Measurements from ENCODE around the gene MDK. TPM values are rescaled to one million over a fixed set of nuclear protein-coding genes. Genes with fewer than 3 reads are reported as not detected.

Gene MDK
- total and polyA plus RNA-seq, 2 of the 13 experiments (the other 11 are each of a cell fraction or from before 2014, with no cell fraction given), result 312 to 407 TPM

DNA sequence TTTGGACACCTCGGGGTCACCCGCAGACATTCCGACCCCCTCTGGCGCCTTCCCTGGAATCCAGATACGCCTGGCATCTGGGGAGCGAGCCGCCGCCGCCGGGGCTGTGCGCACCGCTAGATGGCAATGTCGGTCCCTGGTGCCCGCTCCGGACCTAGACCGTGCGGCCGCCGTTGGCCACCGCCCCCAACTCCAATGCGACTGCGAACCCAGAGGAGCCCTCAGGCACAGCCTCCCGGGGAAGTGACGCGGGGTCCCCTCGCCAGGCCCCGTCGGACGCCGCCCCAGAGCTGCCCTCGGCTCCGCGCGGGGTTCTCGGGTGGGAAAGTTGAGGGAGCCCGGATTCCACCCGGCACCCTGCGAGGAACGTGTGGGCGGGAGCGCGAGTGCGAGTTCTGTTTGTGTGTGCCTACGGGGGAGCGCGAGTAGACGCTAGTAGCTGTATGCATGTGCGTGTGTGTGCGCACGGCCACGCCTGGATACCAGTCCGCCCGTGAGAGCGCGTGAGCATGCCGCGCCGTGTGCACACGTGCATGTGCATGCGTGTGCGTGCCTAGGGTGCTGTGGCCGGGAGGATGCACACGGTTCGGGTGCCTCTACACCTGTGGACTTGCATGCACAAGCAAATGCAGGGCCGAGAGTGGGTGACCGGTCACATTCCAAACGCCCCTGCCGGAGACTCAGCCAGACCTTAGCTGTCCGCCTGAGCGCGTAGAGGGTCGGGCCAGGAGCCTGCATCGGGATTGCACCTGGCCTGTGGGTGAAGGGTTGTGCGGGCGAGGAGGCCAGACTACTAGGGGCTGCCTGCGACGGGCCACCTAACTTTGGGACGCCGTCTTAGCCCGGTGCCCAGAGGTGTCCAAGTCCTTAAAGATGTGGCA lies 8.2 kb downstream of the MDK start (continued):
- TF ChIP-seq, protein P1, sequence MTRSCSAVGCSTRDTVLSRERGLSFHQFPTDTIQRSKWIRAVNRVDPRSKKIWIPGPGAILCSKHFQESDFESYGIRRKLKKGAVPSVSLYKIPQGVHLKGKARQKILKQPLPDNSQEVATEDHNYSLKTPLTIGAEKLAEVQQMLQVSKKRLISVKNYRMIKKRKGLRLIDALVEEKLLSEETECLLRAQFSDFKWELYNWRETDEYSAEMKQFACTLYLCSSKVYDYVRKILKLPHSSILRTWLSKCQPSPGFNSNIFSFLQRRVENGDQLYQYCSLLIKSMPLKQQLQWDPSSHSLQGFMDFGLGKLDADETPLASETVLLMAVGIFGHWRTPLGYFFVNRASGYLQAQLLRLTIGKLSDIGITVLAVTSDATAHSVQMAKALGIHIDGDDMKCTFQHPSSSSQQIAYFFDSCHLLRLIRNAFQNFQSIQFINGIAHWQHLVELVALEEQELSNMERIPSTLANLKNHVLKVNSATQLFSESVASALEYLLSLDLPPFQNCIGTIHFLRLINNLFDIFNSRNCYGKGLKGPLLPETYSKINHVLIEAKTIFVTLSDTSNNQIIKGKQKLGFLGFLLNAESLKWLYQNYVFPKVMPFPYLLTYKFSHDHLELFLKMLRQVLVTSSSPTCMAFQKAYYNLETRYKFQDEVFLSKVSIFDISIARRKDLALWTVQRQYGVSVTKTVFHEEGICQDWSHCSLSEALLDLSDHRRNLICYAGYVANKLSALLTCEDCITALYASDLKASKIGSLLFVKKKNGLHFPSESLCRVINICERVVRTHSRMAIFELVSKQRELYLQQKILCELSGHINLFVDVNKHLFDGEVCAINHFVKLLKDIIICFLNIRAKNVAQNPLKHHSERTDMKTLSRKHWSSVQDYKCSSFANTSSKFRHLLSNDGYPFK (CRISPR knock-in tag; IDR thresholded peaks at IDR 0.05; ENCODE audit: borderline replicate concordance), result peak; percentile 64
- TF ChIP-seq ZNF547 (CRISPR knock-in tag; IDR thresholded peaks at IDR 0.05) (no peak), HES4 (CRISPR knock-in tag; IDR thresholded peaks at IDR 0.05; ENCODE audit: borderline replicate concordance) (peak; percentile 77; the same call in 1 of the 2 replicates), ZNF296 (CRISPR knock-in tag; conservative IDR thresholded peaks at IDR 0.05) (peak; percentile 15; the same call in 1 of the 2 replicates), NR2F1 (CRISPR knock-in tag; IDR thresholded peaks at IDR 0.05) (no peak), ZNF264 (CRISPR knock-in tag; IDR thresholded peaks at IDR 0.05) (no peak), IRF2 (CRISPR knock-in tag; IDR thresholded peaks at IDR 0.05) (no peak), DPF2 (CRISPR knock-in tag; IDR thresholded peaks at IDR 0.05; ENCODE audit: borderline replicate concordance, low read depth) (no peak), TEAD3 (CRISPR knock-in tag; optimal IDR thresholded peaks at IDR 0.05; ENCODE audit: borderline replicate concordance) (peak; percentile 46), PHF21A (CRISPR knock-in tag; IDR thresholded peaks at IDR 0.05) (peak; percentile 80)
- TF ChIP-seq, protein P2, sequence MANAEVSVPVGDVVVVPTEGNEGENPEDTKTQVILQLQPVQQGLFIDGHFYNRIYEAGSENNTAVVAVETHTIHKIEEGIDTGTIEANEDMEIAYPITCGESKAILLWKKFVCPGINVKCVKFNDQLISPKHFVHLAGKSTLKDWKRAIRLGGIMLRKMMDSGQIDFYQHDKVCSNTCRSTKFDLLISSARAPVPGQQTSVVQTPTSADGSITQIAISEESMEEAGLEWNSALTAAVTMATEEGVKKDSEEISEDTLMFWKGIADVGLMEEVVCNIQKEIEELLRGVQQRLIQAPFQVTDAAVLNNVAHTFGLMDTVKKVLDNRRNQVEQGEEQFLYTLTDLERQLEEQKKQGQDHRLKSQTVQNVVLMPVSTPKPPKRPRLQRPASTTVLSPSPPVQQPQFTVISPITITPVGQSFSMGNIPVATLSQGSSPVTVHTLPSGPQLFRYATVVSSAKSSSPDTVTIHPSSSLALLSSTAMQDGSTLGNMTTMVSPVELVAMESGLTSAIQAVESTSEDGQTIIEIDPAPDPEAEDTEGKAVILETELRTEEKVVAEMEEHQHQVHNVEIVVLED (CRISPR knock-in tag; IDR thresholded peaks at IDR 0.05; ENCODE audit: borderline replicate concordance), result no peak; the same call in 1 of the 2 replicates
- TF ChIP-seq, protein P3, sequence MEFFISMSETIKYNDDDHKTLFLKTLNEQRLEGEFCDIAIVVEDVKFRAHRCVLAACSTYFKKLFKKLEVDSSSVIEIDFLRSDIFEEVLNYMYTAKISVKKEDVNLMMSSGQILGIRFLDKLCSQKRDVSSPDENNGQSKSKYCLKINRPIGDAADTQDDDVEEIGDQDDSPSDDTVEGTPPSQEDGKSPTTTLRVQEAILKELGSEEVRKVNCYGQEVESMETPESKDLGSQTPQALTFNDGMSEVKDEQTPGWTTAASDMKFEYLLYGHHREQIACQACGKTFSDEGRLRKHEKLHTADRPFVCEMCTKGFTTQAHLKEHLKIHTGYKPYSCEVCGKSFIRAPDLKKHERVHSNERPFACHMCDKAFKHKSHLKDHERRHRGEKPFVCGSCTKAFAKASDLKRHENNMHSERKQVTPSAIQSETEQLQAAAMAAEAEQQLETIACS (CRISPR knock-in tag; IDR thresholded peaks at IDR 0.05), result peak; percentile 24; the same call in 1 of the 2 replicates
- TF ChIP-seq, protein P4, sequence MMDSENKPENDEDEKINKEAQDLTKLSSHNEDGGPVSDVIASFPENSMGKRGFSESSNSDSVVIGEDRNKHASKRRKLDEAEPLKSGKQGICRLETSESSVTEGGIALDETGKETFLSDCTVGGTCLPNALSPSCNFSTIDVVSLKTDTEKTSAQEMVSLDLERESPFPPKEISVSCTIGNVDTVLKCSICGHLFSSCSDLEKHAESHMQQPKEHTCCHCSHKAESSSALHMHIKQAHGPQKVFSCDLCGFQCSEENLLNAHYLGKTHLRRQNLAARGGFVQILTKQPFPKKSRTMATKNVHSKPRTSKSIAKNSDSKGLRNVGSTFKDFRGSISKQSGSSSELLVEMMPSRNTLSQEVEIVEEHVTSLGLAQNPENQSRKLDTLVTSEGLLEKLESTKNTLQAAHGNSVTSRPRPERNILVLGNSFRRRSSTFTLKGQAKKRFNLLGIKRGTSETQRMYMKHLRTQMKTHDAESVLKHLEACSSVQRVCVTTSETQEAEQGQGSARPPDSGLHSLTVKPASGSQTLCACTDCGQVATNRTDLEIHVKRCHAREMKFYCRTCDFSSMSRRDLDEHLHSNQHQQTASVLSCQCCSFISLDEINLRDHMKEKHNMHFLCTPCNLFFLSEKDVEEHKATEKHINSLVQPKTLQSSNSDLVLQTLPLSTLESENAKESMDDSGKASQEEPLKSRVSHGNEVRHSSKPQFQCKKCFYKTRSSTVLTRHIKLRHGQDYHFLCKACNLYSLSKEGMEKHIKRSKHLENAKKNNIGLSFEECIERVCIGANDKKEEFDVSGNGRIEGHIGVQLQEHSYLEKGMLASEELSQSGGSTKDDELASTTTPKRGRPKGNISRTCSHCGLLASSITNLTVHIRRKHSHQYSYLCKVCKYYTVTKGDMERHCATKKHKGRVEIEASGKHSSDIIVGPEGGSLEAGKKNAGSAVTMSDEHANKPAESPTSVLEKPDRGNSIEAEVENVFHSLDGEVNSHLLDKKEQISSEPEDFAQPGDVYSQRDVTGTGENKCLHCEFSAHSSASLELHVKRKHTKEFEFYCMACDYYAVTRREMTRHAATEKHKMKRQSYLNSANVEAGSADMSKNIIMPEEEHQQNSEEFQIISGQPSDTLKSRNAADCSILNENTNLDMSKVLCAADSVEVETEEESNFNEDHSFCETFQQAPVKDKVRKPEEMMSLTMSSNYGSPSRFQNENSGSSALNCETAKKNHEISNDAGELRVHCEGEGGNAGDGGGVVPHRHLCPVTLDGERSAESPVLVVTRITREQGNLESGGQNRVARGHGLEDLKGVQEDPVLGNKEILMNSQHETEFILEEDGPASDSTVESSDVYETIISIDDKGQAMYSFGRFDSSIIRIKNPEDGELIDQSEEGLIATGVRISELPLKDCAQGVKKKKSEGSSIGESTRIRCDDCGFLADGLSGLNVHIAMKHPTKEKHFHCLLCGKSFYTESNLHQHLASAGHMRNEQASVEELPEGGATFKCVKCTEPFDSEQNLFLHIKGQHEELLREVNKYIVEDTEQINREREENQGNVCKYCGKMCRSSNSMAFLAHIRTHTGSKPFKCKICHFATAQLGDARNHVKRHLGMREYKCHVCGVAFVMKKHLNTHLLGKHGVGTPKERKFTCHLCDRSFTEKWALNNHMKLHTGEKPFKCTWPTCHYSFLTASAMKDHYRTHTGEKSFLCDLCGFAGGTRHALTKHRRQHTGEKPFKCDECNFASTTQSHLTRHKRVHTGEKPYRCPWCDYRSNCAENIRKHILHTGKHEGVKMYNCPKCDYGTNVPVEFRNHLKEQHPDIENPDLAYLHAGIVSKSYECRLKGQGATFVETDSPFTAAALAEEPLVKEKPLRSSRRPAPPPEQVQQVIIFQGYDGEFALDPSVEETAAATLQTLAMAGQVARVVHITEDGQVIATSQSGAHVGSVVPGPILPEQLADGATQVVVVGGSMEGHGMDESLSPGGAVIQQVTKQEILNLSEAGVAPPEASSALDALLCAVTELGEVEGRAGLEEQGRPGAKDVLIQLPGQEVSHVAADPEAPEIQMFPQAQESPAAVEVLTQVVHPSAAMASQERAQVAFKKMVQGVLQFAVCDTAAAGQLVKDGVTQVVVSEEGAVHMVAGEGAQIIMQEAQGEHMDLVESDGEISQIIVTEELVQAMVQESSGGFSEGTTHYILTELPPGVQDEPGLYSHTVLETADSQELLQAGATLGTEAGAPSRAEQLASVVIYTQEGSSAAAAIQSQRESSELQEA (CRISPR knock-in tag; IDR thresholded peaks at IDR 0.05; ENCODE audit: not compliant biosample characterization), result peak; percentile 22

Measured in HepG2 (cell line).